ENCODE measurements around the gene ACY1. TPM values are rescaled to one million over a fixed set of nuclear protein-coding genes. Genes with fewer than 3 reads are reported as not detected.

The ACY1 gene
- total and polyA plus RNA-seq, 4 donors, result 7.2 to 102 (median 14.4) TPM

- WGBS, 2 donors, result 78 to 86% methylated on average over 6 of the region's 6 CpGs
- DNase-seq, result no peak
- Histone ChIP-seq H3K27ac (ENCODE audit: low read depth in 1 of 2, low read length in 2 of 2) (no peak overlapping the region), H3K27me3 (ENCODE audit: control insufficient read depth in 1 of 2, insufficient read depth in 2 of 2, low read length in 1 of 2) (no peaks in the 10 kb centered on the region), H3K9me3 (ENCODE audit: control insufficient read depth, low read length) (no peaks in the 10 kb centered on the region), H3K4me1 (ENCODE audit: control insufficient read depth in 1 of 2, insufficient read depth in 2 of 2, low read length in 2 of 2) (no peaks in the 10 kb centered on the region), H3K36me3 (ENCODE audit: control insufficient read depth in 1 of 2, insufficient read depth in 2 of 2, low read length in 1 of 2) (no peaks in the 10 kb centered on the region), H3K4me3 (ENCODE audit: low read length in 2 of 2) (no peak overlapping the region)
- ATAC-seq (ENCODE audit: low FRiP score), result no peak
- intact Hi-C loops (cut with DNase I), result no loop called here
These were observed 54.9 kb downstream of the ACY1 start for GRCh38 chr3:52038227-52038626.

Other genes starting within 250 kb of the ACY1 start
- not detected for gene IQCF6, start 204.3 kb upstream of the ACY1 start, total RNA-seq
- gene IQCF6, start 204.3 kb upstream of the ACY1 start, polyA plus RNA-seq, result not detected
- not detected for gene IQCF2, start 121.9 kb upstream of the ACY1 start, total RNA-seq
- gene IQCF2, start 121.9 kb upstream of the ACY1 start, polyA plus RNA-seq, result not detected
- not detected for gene IQCF5, start 107.9 kb upstream of the ACY1 start, total RNA-seq
- not detected for gene IQCF5, start 107.9 kb upstream of the ACY1 start, polyA plus RNA-seq
- not detected for gene IQCF1, start 80.2 kb upstream of the ACY1 start, total RNA-seq
- not detected for gene IQCF1, start 80.2 kb upstream of the ACY1 start, polyA plus RNA-seq
- gene RRP9, start 41.6 kb upstream of the ACY1 start, total RNA-seq, result 10 to 100 TPM in 1 of 2 donors, 1 to 10 TPM in 1; 9.3 to 11.4 TPM
- gene RRP9, start 41.6 kb upstream of the ACY1 start, polyA plus RNA-seq, result 10 to 100 TPM in 1 of 2 donors, 1 to 10 TPM in 1; 5.0 to 11.0 TPM
- 10 to 100 TPM; 11.6 to 18.1 TPM for gene PARP3, start 41.2 kb upstream of the ACY1 start, total RNA-seq
- 10 to 100 TPM; 11.0 to 35.0 TPM for gene PARP3, start 41.2 kb upstream of the ACY1 start, polyA plus RNA-seq
- not detected for gene GPR62, start 28.2 kb upstream of the ACY1 start, total RNA-seq
- under 1 TPM in 1 of 2 donors, not detected in 1; 0.15 TPM for gene GPR62, start 28.2 kb upstream of the ACY1 start, polyA plus RNA-seq
- gene PCBP4, start 16.1 kb upstream of the ACY1 start, total RNA-seq, result 10 to 100 TPM; 58.1 to 63.7 TPM
- 100 to 1,000 TPM in 1 of 2 donors, 10 to 100 TPM in 1; 29.4 to 124 TPM for gene PCBP4, start 16.1 kb upstream of the ACY1 start, polyA plus RNA-seq
- gene ABHD14B, start 9.5 kb upstream of the ACY1 start, total RNA-seq, result 10 to 100 TPM; 18.2 to 40.0 TPM
- 10 to 100 TPM; 44.2 to 45.3 TPM for gene ABHD14B, start 9.5 kb upstream of the ACY1 start, polyA plus RNA-seq
- gene ABHD14A, start 8.5 kb upstream of the ACY1 start, total RNA-seq, result 10 to 100 TPM in 1 of 2 donors, 1 to 10 TPM in 1; 4.7 to 16.0 TPM
- 10 to 100 TPM in 1 of 2 donors, 1 to 10 TPM in 1; 9.5 to 23.0 TPM for gene ABHD14A, start 8.5 kb upstream of the ACY1 start, polyA plus RNA-seq
- 100 to 1,000 TPM; 617 to 792 TPM for gene RPL29, start 12.4 kb downstream of the ACY1 start, total RNA-seq
- gene RPL29, start 12.4 kb downstream of the ACY1 start, polyA plus RNA-seq, result 1,000 to 10,000 TPM; 1,520 to 2,218 TPM
- gene DUSP7, start 73.0 kb downstream of the ACY1 start, total RNA-seq, result 10 to 100 TPM; 36.8 to 54.1 TPM
- 10 to 100 TPM in 1 of 2 donors, 1 to 10 TPM in 1; 8.8 to 14.4 TPM for gene DUSP7, start 73.0 kb downstream of the ACY1 start, polyA plus RNA-seq
- 1 to 10 TPM in 1 of 2 donors, under 1 TPM in 1; 0.91 to 2.1 TPM for gene POC1A, start 170.9 kb downstream of the ACY1 start, total RNA-seq
- gene POC1A, start 170.9 kb downstream of the ACY1 start, polyA plus RNA-seq, result 1 to 10 TPM in 1 of 2 donors, under 1 TPM in 1; 0.38 to 1.6 TPM
- 10 to 100 TPM; 30.2 to 34.5 TPM for gene ALAS1, start 214.6 kb downstream of the ACY1 start, total RNA-seq
- 10 to 100 TPM; 14.4 to 16.5 TPM for gene ALAS1, start 214.6 kb downstream of the ACY1 start, polyA plus RNA-seq
- under 1 TPM; 0.42 to 0.81 TPM for gene TLR9, start 242.1 kb downstream of the ACY1 start, total RNA-seq
- not detected for gene TLR9, start 242.1 kb downstream of the ACY1 start, polyA plus RNA-seq

Measured in aorta (tissue), 5 donors.